ENCODE results near the gene MOK. TPM values are rescaled to one million over a fixed set of nuclear protein-coding genes. Genes with fewer than 3 reads are reported as not detected.

The MOK gene
- total and polyA plus RNA-seq, 2 of the 4 experiments (the other 2 are of a cell fraction), result 16.8 to 48.5 TPM

- no peak overlapping the region for H3K27ac ChIP-seq (ENCODE audit: insufficient read depth, low read length)
- peaks cover 5% of the 10 kb centered on the region for H3K4me1 ChIP-seq (ENCODE audit: control insufficient read depth, insufficient read depth, low read length)
- H3K56ac ChIP-seq (ENCODE audit: extremely low read depth, insufficient read depth, low read length), result no peak overlapping the region
- H2BK15ac ChIP-seq (ENCODE audit: low read depth, low read length), result no peak overlapping the region
- dilution Hi-C loops (cut with HindIII; ENCODE audit: low sequenced_read_pairs, unreplicated experiment), result no loop called here
- no peak for DNase-seq
- BruUV-seq (replicated peaks), result no TSS peak
- H3K9me1 ChIP-seq (ENCODE audit: insufficient read depth, low read length), result peaks cover 21% of the 10 kb centered on the region
- H3K23ac ChIP-seq (ENCODE audit: low read depth, low read length), result no peak overlapping the region
- no peak overlapping the region for H2BK120ac ChIP-seq (ENCODE audit: low read depth, low read length)
- ChIA-PET CTCF (no interaction called here), POLR2A (ENCODE audit: unreplicated experiment) (no interaction called here)
- no peak overlapping the region for H2BK5ac ChIP-seq (ENCODE audit: low read depth, low read length, poor library complexity, severe bottlenecking)
- H3K14ac ChIP-seq (replicated peaks; ENCODE audit: low read depth, low read length), result no peak overlapping the region
- H2AFZ ChIP-seq (replicated peaks; ENCODE audit: low read length, poor library complexity), result no peak overlapping the region
- H3K9me3 ChIP-seq (ENCODE audit: control insufficient read depth, insufficient read depth, low read length), result no peaks in the 10 kb centered on the region
- peaks cover 12% of the 10 kb centered on the region for H4K20me1 ChIP-seq (ENCODE audit: insufficient read depth, low read length)
- no peak overlapping the region for H2AK9ac ChIP-seq (replicated peaks; ENCODE audit: low read depth, low read length, poor library complexity)
- no peak overlapping the region for H2AK5ac ChIP-seq (ENCODE audit: low read depth, low read length)
- ATAC-seq (ENCODE audit: low read depth), result no peak
- H2BK20ac ChIP-seq (ENCODE audit: low read depth, low read length), result no peak overlapping the region
- WGBS, 2 experiments (ENCODE audit: extremely low coverage in 2 of 2, insufficient read length in 1 of 2), result 96% methylated on average over 8 of the region's 25 CpGs; no CpG with 5 or more reads in 1 of the 2 experiments
- H4K91ac ChIP-seq (ENCODE audit: insufficient read depth, low read depth, low read length), result no peak overlapping the region
- TF ChIP-seq RAD21 (IDR thresholded peaks at IDR 0.05; ENCODE audit: low read length) (no peak), BHLHE40 (IDR thresholded peaks at IDR 0.05; ENCODE audit: low read depth, low read length) (no peak), MXI1 (IDR thresholded peaks at IDR 0.05; ENCODE audit: borderline replicate concordance, low read depth, low read length) (no peak), SMC3 (IDR thresholded peaks at IDR 0.05; ENCODE audit: low read depth, low read length) (no peak)
- H3K27me3 ChIP-seq (ENCODE audit: control insufficient read depth, insufficient read depth, low read length), result no peaks in the 10 kb centered on the region
- H3K18ac ChIP-seq (ENCODE audit: low read depth, low read length), result no peak overlapping the region
- in situ Hi-C loops (cut with MboI; ENCODE audit: low sequenced_read_pairs), result no loop called here
- no peak overlapping the region for H3K4me2 ChIP-seq (ENCODE audit: low read depth, low read length)
- H3K9ac ChIP-seq (ENCODE audit: low read depth, low read length), result no peak overlapping the region
- intact Hi-C loops (cut with micrococcal nuclease), result no loop called here
- H3K79me1 ChIP-seq (ENCODE audit: low read depth in 1 of 2, low read length in 2 of 2), result peaks cover 26 to 65% of the 10 kb centered on the region in 2 experiments
- no peak overlapping the region for H4K8ac ChIP-seq (ENCODE audit: low read depth in 2 of 2, low read length in 2 of 2)
- H3K4me3 ChIP-seq (ENCODE audit: insufficient read depth, low read depth, low read length), result no peak overlapping the region
- no peak overlapping the region for H4K5ac ChIP-seq (ENCODE audit: low read depth, low read length)
- peaks cover 26% of the 10 kb centered on the region for H3K36me3 ChIP-seq (ENCODE audit: control insufficient read depth, insufficient read depth, low read length)
- no peak overlapping the region for H3K4ac ChIP-seq (ENCODE audit: low read depth, low read length)
These were observed 94.4 kb downstream of the MOK start for GRCh38 chr14:102210421-102211042.
